ENCODE results near the gene SEC11C.

The SEC11C gene

DNA sequence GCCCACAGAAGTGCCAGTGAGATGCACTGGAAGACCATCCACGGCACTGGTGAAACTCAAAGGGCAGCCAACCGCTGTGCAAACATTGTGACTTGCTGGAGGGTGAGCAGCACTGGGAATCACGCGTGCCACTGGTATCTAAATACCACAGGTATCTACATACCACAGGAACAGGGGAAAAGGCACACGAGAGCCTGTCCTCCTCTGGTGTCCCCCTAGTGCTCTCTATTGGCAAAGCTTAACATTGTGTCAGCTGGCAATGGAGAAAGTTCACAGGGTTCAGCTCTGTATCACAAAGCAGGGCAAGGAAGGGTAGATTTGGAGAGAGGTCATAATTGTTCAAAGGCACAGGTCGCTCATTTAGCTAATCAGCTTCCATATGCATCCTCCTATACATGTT lies 12.6 kb upstream of the SEC11C start:
- in situ Hi-C loops (cut with HindIII; ENCODE audit: low pct_ligation_motif_present, low sequenced_read_pairs): no loop called here
- no peak for TF ChIP-seq CTCF (IDR thresholded peaks at IDR 0.05; ENCODE audit: low read depth, low read length, missing control alignments)
- DNase-seq: no peak
- H3K27me3 ChIP-seq (replicated peaks): peaks cover 2% of the 10 kb centered on the region
- H3K36me3 ChIP-seq (replicated peaks): no peaks in the 10 kb centered on the region
- H3K4me3 ChIP-seq (ENCODE audit: low read depth, low read length): no peak overlapping the region
- H3K27ac ChIP-seq: no peak overlapping the region

- no peak for DNase-seq
- no peak overlapping the region for H3K4me3 ChIP-seq (ENCODE audit: low read depth, low read length)
- no peak for TF ChIP-seq CTCF (IDR thresholded peaks at IDR 0.05; ENCODE audit: low read depth, low read length, missing control alignments)
- no peaks in the 10 kb centered on the region for H3K36me3 ChIP-seq (replicated peaks)
- peaks cover 4% of the 10 kb centered on the region for H3K27me3 ChIP-seq (replicated peaks)
- in situ Hi-C loops (cut with HindIII; ENCODE audit: low pct_ligation_motif_present, low sequenced_read_pairs): no loop called here
- no peak overlapping the region for H3K27ac ChIP-seq
Observed at GRCh38 chr18:59129951-59130703, 9.6 kb upstream of the SEC11C start.

DNA sequence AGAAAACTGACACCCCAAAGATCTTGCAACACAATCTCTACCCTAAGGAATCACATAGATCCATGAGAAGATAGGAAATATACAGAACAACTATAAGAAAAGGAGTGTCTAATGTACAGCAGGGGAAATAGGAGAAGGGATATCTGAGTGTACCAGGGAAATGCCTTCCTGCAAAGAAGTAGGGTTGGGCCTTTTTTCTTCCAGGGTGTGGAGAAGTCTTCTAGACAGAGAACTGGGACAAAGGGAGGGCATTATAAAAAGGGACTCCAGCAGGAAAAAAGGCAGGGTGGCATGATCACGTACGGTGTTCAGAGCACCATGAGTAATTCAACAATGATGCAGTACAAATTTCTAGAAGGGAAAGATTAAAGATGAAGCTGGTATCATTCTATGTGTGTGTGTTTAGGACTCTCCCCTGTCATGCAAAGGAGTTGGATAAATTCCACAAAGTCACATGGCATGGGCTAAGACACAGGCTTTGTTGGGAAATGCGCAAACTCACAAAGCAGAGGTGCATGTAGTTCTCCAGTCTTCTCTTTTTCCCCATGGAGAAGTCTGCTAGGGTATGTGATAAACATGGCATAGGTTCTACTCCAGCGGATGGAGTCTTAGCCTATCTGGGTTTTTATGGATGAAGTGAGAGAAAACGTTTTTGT lies 6.7 kb upstream of the SEC11C start:
- DNase-seq: no peak
- in situ Hi-C loops (cut with HindIII; ENCODE audit: low pct_ligation_motif_present, low sequenced_read_pairs): no loop called here
- no peak overlapping the region for H3K27ac ChIP-seq
- TF ChIP-seq CTCF (IDR thresholded peaks at IDR 0.05; ENCODE audit: low read depth, low read length, missing control alignments): no peak
- no peak overlapping the region for H3K4me3 ChIP-seq (ENCODE audit: low read depth, low read length)
- no peaks in the 10 kb centered on the region for H3K36me3 ChIP-seq (replicated peaks)
- peaks cover 2% of the 10 kb centered on the region for H3K27me3 ChIP-seq (replicated peaks)

DNA sequence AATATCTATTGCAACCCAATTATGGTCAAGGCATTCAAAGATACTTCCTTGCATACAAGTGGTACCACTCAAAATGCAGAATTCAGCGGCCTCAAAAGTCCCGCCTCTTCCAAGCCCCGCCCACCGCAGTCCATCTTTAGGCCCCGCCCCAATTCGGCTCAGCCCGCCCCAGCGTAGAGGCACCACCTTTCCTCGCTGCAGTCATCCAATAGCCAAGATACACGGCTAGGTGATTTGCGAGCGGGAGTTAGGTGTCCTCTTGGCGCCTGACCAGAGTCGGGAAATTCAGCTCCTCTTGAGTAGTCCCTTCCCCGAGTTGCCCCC lies 431 bp upstream of the SEC11C start:
- Histone ChIP-seq H3K4me3 (ENCODE audit: low read depth, low read length) (peak overlapping the region; percentile 87), H3K27ac (peak overlapping the region; percentile 84), H3K27me3 (replicated peaks) (peaks cover 2% of the 10 kb centered on the region), H3K36me3 (replicated peaks) (no peaks in the 10 kb centered on the region)
- no peak for TF ChIP-seq CTCF (IDR thresholded peaks at IDR 0.05; ENCODE audit: low read depth, low read length, missing control alignments)
- peak; percentile 88 for DNase-seq
- in situ Hi-C loops (cut with HindIII; ENCODE audit: low pct_ligation_motif_present, low sequenced_read_pairs): no loop called here

DNA sequence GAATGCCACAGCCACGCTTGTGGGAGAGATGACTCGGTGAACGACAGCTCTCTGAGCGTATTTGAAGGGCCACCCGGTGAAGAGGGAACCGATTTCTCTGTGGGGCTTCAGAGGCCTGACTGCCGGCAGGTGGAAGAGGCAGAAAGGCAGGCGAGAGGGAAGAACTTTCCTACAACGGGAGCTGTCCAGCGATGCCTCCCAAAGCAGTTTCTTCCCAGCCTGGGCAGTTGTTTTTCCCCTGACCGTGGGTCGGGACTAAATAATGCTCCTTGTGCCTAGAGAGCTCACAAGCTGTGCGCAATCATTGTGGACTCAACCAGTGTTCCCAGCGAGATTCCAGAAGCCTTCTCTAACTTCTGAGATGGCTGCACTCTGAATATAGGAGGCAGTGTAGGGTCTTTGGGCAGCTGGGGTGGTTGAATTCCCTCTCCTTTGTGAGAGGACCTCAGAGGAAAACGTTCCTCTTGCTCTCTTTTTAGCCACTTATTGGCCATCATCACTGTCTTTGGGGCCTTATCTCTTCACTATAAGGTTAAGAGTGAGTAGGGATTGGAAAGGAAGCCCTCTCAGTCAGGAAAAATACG lies 710 bp downstream of the SEC11C start:
- peak; percentile 30 for DNase-seq
- H3K4me3 ChIP-seq (ENCODE audit: low read depth, low read length): peak overlapping the region; percentile 87
- no peak overlapping the region for H3K27ac ChIP-seq
- in situ Hi-C loops (cut with HindIII; ENCODE audit: low pct_ligation_motif_present, low sequenced_read_pairs): no loop called here
- no peaks in the 10 kb centered on the region for H3K36me3 ChIP-seq (replicated peaks)
- TF ChIP-seq CTCF (IDR thresholded peaks at IDR 0.05; ENCODE audit: low read depth, low read length, missing control alignments): no peak
- no peaks in the 10 kb centered on the region for H3K27me3 ChIP-seq (replicated peaks)
